SW 1271 (cell line): Measurements from ENCODE around the gene PRR12.
"Not testable (repeated sequence)": the region's sequence is repeated elsewhere in the genome, so short reads cannot be mapped to it uniquely, and the experiment has no call there.

Source experiments
- DNase-seq, 2 experiments: peaks; one replicate each; lab custom pipeline; 2025; lab: John Stamatoyannopoulos, UW

Gene PRR12

GRCh38 chr19:49616532-49616931 is 25.6 kb downstream of the PRR12 start:
- DNase-seq, result no peak

- DNase-seq, result no peak
Measured at GRCh38 chr19:49616945-49617344, 26.0 kb downstream of the PRR12 start.

DNA sequence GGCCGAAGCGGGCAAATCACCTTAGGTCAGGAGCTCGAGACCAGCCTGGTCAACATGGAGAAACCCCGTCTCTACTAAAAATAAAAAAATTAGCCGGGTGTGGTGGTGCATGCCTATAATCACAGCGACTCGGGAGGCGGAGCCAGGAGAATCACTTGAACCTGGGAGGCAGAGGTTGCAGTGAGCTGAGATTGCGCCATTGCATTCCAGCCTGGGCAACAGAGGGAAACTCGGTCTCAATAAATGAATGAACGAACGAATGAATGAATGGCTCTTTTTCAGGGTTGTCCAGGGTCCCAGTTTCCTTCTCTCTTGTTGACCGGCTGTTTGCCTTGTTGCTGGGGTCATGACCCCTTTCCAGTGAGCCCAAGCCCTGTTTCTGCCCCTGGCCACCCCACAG is 26.9 kb downstream of the PRR12 start:
- not testable (repeated sequence) for DNase-seq

DNA sequence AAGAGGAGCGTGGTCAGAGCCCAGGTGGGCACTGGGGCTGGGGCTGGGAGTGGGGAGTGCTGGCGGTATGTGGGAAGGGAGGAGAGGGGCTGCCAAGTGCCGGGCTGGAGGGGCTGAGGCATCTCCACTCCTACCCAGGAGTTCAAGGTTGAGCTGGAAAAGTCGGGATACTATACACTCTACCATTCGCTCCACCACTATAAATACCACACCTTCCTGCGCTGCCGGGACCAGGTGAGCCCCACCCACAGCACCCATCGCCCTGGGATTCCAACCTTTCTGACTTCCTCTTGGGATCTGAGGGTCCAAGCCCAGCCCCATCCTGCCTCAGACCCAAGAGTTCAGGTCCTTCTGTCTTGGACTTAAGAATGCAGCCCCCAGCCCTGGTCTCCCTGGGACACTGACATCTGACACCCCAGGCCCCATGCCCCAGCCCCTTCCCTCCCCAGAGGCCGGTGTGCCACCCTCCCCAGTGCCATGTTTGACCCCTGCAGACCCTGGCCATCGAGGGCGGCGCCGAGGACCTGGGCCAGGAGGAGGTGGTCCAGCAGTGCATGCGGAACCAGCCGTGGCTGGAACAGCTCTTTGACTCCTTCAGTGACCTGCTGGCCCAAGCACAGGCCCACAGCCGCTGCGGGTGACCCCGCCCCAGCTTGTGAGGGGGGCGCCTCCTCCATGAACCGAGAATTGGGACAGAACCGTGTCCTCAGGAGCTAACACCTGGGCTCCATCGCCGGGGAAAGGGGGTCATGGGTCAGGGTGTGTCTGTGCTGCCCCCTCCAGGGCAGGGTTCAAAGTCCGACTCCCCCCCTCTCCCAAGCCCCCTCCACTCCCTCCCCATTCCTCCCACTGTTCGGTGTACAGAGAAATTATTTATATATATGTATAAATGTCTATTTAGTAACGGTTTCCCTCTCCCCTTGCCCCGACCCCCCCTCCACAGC is 34.3 kb downstream of the PRR12 start:
- no peak for DNase-seq

- DNase-seq, result no peak
Measured at GRCh38 chr19:49626226-49626625, 35.2 kb downstream of the PRR12 start.

GRCh38 chr19:49629659-49630058 is 38.7 kb downstream of the PRR12 start:
- DNase-seq, result no peak

DNA sequence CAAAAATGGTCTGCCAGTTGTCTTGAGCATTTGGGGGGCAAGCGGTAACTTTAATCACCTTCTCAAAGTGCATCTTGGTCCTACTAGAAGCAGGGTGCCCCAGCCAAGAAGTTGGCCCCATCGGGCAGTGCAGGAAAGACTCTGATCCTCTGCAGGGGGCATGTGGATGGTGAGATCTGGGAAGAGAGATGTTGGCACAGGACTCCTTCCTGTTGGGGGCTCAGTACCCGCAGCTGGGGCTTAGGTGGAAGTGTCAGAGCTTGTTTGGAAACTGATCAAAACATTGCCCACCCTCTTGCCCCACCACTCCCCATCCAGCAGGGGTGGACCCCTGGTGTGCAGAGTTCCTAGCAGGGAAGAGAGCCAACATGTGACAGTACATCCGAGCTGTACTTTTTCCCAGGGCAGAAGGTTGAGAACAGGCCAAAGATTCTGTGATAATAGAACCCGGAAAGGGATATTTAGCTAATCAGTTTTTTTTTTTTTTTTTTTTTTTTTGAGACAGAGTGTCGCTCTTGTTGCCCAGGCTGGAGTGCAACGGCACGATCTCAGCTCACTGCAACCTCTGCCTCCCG is 40.1 kb downstream of the PRR12 start:
- DNase-seq, result no peak

- no peak for DNase-seq
Measured at GRCh38 chr19:49631610-49632192, 40.7 kb downstream of the PRR12 start.

GRCh38 chr19:49632576-49632975 is 41.6 kb downstream of the PRR12 start:
- DNase-seq, result no peak

GRCh38 chr19:49633273-49633672 is 42.3 kb downstream of the PRR12 start:
- DNase-seq, result not testable (repeated sequence)

DNA sequence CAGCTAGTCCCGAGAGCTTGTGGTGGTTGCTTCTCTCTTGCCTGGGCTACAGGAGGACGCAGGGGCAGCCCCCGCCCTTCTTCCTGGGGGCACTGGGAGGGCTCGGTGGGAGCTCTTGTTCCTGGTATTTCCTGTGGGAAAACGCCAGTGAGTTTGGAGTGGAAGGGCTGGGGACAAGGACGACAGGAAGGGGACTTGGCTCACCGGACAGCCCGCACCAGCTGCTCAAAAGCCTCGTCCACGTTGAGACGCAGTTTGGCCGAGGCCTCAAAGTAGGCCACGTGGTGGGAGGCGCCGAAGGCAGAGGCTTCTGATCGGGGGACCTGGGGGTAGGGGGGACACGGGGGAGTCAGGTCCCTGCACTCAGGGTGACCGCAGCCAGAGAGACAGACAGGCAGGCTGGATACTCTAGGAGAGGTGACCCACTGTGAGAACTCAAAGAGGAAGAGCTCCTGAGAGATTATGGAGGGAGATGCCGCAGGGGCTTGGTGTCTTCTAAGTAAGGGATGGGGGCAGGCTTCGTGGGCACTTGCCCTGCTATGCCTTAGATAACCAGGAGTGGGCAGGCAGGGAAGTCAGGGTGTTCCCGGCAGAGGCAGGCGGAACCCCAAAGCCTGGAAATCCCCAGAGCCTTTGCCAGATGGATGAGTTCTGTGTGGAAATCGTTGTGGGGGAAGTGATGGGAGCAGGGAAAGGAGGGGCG is 44.7 kb downstream of the PRR12 start:
- no peak for DNase-seq

GRCh38 chr19:49636233-49636932 is 45.4 kb downstream of the PRR12 start:
- no peak for DNase-seq

GRCh38 chr19:49637821-49638738 is 47.1 kb downstream of the PRR12 start:
- DNase-seq, result peak; percentile 25 to 70

- DNase-seq, result peak in 1 of 2 experiments; percentile 22
Measured at GRCh38 chr19:49639401-49640112, 48.6 kb downstream of the PRR12 start.

DNA sequence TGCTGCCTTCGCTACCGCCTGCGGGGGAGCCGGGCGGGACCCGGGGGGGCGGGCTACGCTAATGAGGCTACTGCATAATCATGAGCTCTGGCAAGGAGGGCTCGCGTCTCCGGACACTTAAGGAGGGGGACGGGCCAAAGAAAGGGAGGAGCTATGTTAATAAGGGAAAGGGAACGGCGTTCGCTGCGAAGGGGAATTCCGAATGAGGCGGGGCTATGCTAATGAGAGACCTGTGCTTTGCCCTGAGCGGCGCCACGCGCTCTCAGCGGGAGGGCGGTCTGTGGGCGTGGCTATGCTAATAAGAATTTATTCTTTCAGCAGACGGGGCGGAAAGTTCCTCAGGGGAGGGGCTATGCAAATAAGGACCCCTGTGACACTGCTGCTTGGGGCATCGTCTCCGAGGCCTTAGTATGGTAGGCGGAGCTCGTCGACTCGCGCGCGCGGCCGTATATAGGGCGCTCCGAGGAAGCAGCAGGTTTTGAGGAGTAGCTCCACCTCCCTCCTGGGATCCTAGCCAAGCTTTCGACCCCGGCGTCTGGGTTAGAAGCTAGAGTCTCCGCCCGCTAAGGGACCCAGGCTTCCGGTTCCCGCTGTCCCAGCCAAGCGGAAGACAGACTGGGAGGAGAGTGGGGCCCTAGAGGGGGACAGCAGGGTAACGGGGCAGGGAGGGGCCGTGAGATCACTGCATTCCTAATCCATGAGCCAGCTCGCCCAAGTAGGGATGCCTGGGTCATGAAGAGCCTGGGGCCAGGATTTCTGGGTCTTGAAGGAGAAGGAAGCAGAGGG is 49.3 kb downstream of the PRR12 start, which contains the start of gene RRAS:
TSS of gene RRAS (minus strand) at position 31 of the 786 bp plus-strand sequence. CDS start 45 bp downstream, outside the sequence.
- peak; percentile 100 for DNase-seq

DNA sequence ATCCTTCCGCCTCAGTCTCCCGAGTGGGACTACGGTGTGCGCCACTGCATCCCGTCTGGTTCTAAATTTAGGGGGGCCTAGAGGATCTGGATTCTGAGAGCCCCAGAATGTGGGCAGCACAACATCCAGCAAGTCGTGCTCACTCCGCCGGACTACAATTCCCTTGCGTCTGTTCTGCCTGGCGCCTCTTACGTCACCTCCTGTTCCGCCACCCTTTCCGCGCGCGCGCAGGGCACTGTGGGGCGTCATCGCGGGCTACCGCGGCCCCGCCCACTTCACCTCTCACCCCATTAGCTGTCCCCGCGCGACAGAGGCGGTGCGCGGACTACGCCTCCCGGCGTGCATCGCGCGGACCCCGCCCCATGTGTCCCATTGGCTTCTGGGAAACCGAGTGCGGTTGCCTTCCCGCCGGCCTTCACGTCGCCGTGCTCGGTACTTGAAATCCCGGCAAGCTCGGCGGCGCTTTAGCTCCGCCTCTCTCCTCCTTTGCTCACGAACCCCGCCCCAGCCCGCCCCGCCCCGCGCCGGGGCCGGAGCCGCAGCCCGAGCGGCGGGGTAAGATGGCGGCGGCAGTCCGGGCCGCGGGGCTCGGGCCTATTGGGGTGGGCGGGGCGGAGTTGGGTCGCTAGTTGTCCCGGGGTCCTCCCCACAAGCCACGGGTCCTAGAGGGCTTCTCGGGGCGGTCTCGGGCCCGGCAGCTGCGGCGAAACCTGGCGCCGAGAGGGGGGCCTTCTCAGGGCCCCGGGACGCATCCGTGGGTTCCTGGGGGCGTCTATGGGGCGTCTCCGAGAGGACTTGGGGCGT is 50.9 kb downstream of the PRR12 start, which contains the start of gene SCAF1:
TSS of gene SCAF1 (plus strand) at position 522 of the 804 bp plus-strand sequence. CDS start 2,818 bp downstream, outside the sequence.
- DNase-seq, result peak; percentile 82 to 96

GRCh38 chr19:49642492-49643035 is 51.6 kb downstream of the PRR12 start:
- DNase-seq, result no peak

GRCh38 chr19:49643466-49643865 is 52.5 kb downstream of the PRR12 start:
- no peak for DNase-seq
